Lung (tissue), 12 donors: ENCODE data around the gene SULT1A3. TPM values are rescaled to one million over a fixed set of nuclear protein-coding genes. Genes with fewer than 3 reads are reported as not detected.
A peak's percentile ranks its signal among the peaks of the same experiment; 100 is the strongest.
"Not testable (repeated sequence)": the region's sequence is repeated elsewhere in the genome, so short reads cannot be mapped to it uniquely, and the experiment has no call there.

Experiments used
- ATAC-seq: fragments of 200-7000 bp; cut with Tn5 transposase; one replicate; pipeline ENCODE4 v1.9.1; 2020; ENCODE audit warnings: moderate number of reproducible peaks; ENCODE audit not compliant: insufficient read depth, low FRiP score
- DNase-seq, 3 donors: peaks; one replicate each; pipeline ENCODE4 v3.0.0-alpha.2; 2013 to 2017
- H3K27ac ChIP-seq, 2 donors: one replicate each; pipeline ENCODE4 v1.5.1; 2013; ENCODE audit warnings: mild to moderate bottlenecking in 2 of 2, moderate library complexity in 2 of 2, control low read depth in 1 of 2, inconsistent platforms in 1 of 2, low read depth in 1 of 2, low read length in 1 of 2
- H3K27me3 ChIP-seq, 3 donors: one replicate each; pipeline ENCODE4 v1.5.1; 2013; ENCODE audit warnings: low read length in 2 of 3; ENCODE audit not compliant: control insufficient read depth in 3 of 3, insufficient read depth in 3 of 3
- H3K36me3 ChIP-seq, 4 donors: one replicate each; pipeline ENCODE4 v1.5.1; 2013; ENCODE audit warnings: low read length in 4 of 4, mild to moderate bottlenecking in 1 of 4, moderate library complexity in 1 of 4; ENCODE audit not compliant: control insufficient read depth in 4 of 4, insufficient read depth in 4 of 4
- H3K4me1 ChIP-seq, 5 donors: one replicate each; pipeline ENCODE4 v1.5.1; 2013; ENCODE audit warnings: low read length in 5 of 5, mild to moderate bottlenecking in 2 of 5, moderate library complexity in 1 of 5; ENCODE audit not compliant: control insufficient read depth in 5 of 5, insufficient read depth in 5 of 5
- H3K4me3 ChIP-seq: one replicate; pipeline ENCODE4 v1.5.1; 2013; ENCODE audit warnings: mild to moderate bottlenecking, control low read depth, moderate library complexity
- H3K9ac ChIP-seq, 2 donors: one replicate each; pipeline ENCODE4 v1.5.1; 2013; ENCODE audit warnings: low read length in 2 of 2, control low read depth in 1 of 2; ENCODE audit not compliant: insufficient read depth in 1 of 2
- H3K9me3 ChIP-seq, 4 donors: one replicate each; pipeline ENCODE4 v1.5.1; 2013; ENCODE audit warnings: low read length in 3 of 4, mild to moderate bottlenecking in 1 of 4, moderate library complexity in 1 of 4; ENCODE audit not compliant: control insufficient read depth in 4 of 4, insufficient read depth in 3 of 4
- WGBS, 2 donors: extraction: QIAGEN DNeasy Blood & Tissue Kit; methylation state at CpG; one replicate each; pipeline ENCODE4 v1.1.7; 2013; 5-methylcytosine and 5-hydroxymethylcytosine counted together
- polyA plus RNA-seq, 2 donors: library from polyadenylated mRNA; stranded (reverse); fragments of 200-250 nt; gene quantifications; one replicate each; pipeline ENCODE4 v1.2.1, GENCODE V29; 2013
- total RNA-seq, 2 donors: library from RNA; depleted of rRNA in 1 of 2; stranded (reverse); fragments of >200 nt in 1 of 2; gene quantifications; one replicate each; pipeline ENCODE4 v1.2.1, GENCODE V29; 2014 to 2021
- TF ChIP-seq, protein P1 (sequence below): IDR thresholded peaks from 2 replicates; pipeline ENCODE4 v1.5.1; 2012; ENCODE audit warnings: mild to moderate bottlenecking; ENCODE audit errors: control extremely low read depth, extremely low read depth
- donor health status: control.
- donor health status: control.
- donor health status: Bipolar disorder and iron deficiency.
- donor health status: healthy.
- donor health status: DM: yes; HTN: yes; CAD: no.

Gene SULT1A3
- total and polyA plus RNA-seq, 4 donors, result 8.3 to 32.8 (median 19.4) TPM

DNA sequence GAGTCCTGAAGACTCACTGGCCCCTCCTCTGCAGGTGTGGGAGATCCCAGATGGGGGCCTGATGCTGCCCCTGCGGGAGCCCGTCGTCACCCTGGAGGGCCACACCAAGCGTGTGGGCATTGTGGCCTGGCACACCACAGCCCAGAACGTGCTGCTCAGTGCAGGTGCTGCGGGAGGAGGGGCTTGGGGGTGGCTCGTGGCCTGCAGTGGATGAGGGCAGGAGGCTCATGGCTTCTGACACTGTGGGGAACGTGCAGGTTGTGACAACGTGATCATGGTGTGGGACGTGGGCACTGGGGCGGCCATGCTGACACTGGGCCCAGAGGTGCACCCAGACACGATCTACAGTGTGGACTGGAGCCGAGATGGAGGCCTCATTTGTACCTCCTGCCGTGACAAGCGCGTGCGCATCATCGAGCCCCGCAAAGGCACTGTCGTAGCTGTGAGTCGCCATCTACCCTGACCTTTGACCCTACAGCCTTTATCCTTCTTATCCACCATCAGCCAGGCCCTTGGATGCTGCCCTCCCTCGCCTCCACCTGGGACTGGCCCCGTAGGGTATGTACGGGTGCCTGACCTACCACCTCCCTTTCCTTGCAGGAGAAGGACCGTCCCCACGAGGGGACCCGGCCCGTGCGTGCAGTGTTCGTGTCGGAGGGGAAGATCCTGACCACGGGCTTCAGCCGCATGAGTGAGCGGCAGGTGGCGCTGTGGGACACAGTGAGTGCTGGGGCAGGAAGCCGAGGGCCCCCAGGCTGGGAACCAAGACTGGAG, 12.1 kb upstream of the SULT1A3 start:
- ATAC-seq, result no peak
- H3K36me3 ChIP-seq, result peaks cover 0 to 4% (median 0%) of the 10 kb centered on the region in 4 donors
- no peak overlapping the region for H3K4me3 ChIP-seq
- no peaks in the 10 kb centered on the region for H3K9me3 ChIP-seq
- WGBS, 2 donors, result 45 to 53% methylated on average over 36 of the region's 36 CpGs
- H3K27ac ChIP-seq, result peak overlapping the region in 1 of 2 donors; percentile 61
- H3K27me3 ChIP-seq, result no peaks in the 10 kb centered on the region
- peak in 2 of 3 donors; percentile 18 to 32 for DNase-seq
- no peak overlapping the region for H3K9ac ChIP-seq
- TF ChIP-seq, protein P1, sequence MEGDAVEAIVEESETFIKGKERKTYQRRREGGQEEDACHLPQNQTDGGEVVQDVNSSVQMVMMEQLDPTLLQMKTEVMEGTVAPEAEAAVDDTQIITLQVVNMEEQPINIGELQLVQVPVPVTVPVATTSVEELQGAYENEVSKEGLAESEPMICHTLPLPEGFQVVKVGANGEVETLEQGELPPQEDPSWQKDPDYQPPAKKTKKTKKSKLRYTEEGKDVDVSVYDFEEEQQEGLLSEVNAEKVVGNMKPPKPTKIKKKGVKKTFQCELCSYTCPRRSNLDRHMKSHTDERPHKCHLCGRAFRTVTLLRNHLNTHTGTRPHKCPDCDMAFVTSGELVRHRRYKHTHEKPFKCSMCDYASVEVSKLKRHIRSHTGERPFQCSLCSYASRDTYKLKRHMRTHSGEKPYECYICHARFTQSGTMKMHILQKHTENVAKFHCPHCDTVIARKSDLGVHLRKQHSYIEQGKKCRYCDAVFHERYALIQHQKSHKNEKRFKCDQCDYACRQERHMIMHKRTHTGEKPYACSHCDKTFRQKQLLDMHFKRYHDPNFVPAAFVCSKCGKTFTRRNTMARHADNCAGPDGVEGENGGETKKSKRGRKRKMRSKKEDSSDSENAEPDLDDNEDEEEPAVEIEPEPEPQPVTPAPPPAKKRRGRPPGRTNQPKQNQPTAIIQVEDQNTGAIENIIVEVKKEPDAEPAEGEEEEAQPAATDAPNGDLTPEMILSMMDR, result peak; percentile 44
- H3K4me1 ChIP-seq, result peaks cover 0 to 15% (median 6%) of the 10 kb centered on the region in 5 donors

DNA sequence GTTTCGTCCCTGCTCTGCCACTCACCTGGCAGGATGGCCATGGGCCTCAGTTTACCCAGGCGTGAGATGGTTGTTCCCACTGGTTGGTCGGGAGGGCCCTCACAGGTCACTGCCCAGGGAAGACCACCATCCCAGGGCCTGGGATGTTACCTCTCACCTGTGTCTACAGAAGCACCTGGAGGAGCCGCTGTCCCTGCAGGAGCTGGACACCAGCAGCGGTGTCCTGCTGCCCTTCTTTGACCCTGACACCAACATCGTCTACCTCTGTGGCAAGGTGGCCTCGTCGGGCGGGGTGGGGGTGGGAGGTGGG, 11.5 kb upstream of the SULT1A3 start:
- WGBS, 2 donors, result 78 to 79% methylated on average over 9 of the region's 9 CpGs
- no peaks in the 10 kb centered on the region for H3K27me3 ChIP-seq
- no peak overlapping the region for H3K9ac ChIP-seq
- H3K4me3 ChIP-seq, result no peak overlapping the region
- DNase-seq (no peak), ATAC-seq (no peak)
- no peak overlapping the region for H3K27ac ChIP-seq
- no peaks in the 10 kb centered on the region for H3K9me3 ChIP-seq
- peaks cover 0 to 4% (median 0%) of the 10 kb centered on the region in 4 donors for H3K36me3 ChIP-seq
- H3K4me1 ChIP-seq, result peaks cover 0 to 13% (median 6%) of the 10 kb centered on the region in 5 donors
- TF ChIP-seq, protein P1, result no peak

DNA sequence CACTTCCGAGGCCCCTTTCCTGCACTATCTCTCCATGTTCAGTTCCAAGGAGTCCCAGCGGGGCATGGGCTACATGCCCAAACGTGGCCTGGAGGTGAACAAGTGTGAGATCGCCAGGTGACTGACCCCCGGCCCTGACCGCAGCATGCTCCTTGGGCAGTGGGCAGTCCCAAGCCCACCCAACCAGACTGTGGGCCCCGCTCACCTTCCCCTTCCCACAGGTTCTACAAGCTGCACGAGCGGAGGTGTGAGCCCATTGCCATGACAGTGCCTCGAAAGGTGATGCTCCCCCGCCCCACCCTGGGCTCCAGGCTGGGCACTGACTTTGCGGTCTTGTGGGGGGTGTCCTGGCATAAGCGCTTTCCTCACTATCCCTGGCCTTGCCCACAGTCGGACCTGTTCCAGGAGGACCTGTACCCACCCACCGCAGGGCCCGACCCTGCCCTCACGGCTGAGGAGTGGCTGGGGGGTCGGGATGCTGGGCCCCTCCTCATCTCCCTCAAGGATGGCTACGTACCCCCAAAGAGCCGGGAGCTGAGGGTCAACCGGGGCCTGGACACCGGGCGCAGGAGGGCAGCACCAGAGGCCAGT, 11.0 kb upstream of the SULT1A3 start:
- Histone ChIP-seq H3K27ac (no peak overlapping the region), H3K4me3 (no peak overlapping the region), H3K9me3 (no peaks in the 10 kb centered on the region), H3K36me3 (peaks cover 0 to 4% (median 0%) of the 10 kb centered on the region in 4 donors), H3K4me1 (peaks cover 0 to 10% (median 5%) of the 10 kb centered on the region in 5 donors), H3K27me3 (no peaks in the 10 kb centered on the region), H3K9ac (no peak overlapping the region)
- ATAC-seq, result no peak
- no peak for DNase-seq
- 92 to 95% methylated on average over 22 to 23 of the region's 23 CpGs for WGBS, 2 donors
- TF ChIP-seq, protein P1, result no peak

DNA sequence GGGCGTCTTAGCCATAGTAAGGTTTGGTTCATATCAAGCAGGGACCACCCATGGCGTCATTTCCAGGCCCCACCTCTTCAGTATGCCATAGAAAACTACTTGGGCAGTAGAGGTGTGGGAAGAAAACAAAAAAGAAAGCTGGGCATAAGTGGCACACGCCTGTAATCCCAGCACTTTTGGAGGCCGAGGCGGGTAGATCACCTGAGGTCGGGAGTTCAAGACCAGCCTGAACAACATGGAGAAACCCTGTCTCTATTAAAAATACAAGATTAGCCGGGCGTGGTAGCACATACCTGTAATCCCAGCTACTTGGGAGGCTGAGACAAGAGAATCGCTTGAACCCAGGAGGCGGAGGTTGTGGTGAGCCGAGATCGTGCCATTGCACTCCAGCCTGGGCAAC, 7.9 kb upstream of the SULT1A3 start:
- not testable (repeated sequence) for H3K4me3 ChIP-seq, ATAC-seq, H3K27me3 ChIP-seq, H3K9ac ChIP-seq, H3K4me1 ChIP-seq, DNase-seq, H3K9me3 ChIP-seq, H3K36me3 ChIP-seq, H3K27ac ChIP-seq
- WGBS, 2 donors, result 94 to 97% methylated on average over 3 to 4 of the region's 12 CpGs

DNA sequence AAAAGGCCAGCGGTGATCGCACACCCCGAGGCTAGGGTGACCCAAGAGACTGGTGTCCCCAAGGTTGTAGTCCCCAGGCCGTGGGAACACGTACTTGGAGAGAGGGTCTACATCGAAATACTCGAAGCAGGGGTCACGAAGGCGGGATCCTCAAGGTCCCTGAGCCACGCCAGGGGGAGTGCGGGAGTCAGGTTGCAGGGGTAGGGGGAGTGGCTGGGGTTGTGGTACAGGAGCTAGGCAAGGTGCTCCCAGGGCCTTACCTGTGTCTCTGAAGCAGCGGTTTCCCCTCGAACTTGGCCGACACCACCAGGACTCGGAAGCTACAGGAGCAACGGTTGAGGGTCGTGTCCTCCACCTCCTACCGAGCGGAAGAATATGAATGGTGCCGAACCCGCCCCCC, 6.0 kb upstream of the SULT1A3 start:
- H3K4me3 ChIP-seq, DNase-seq, H3K9me3 ChIP-seq, H3K36me3 ChIP-seq, H3K27ac ChIP-seq, H3K9ac ChIP-seq, H3K27me3 ChIP-seq, H3K4me1 ChIP-seq: not testable (repeated sequence)
- WGBS, 2 donors, result no CpG with 5 or more reads among the region's 21 CpGs
- ATAC-seq, result peak; percentile 9

DNA sequence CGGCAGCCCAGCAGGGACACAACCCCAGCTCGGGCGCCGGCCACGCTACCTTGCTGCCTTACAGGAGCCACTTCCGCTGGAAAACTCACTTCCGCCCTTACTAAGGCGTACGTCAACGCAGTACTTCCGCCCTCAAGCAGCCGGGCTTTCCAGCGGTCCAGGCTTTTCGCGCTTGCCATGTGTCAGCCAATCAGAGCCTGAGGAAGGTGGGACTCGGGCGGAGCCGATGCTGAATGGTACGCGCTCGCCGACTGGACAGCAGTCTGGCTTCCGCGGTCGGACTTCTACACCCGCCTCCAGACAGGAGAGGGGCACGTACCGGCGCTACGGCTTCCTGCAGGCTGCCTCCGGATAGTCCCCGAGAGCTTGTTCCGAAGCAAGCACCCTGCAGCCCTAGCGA, 5.4 kb upstream of the SULT1A3 start, which contains the start of the genes BOLA2B and SLX1A:
Gene BOLA2B (minus strand): TSS at position 52 of the 400 bp plus-strand sequence. CDS start 71 bp downstream, outside the sequence.
Gene SLX1A (plus strand): TSS at position 261 of the 400 bp plus-strand sequence. CDS start 210 bp downstream, outside the sequence.
- not testable (repeated sequence) for H3K36me3 ChIP-seq, H3K4me1 ChIP-seq, H3K9me3 ChIP-seq, H3K9ac ChIP-seq, DNase-seq, H3K4me3 ChIP-seq, H3K27me3 ChIP-seq
- no CpG with 5 or more reads among the region's 34 CpGs for WGBS, 2 donors
- peak within 1 kb of the TSS in 1 of 2 donors; percentile 29 for H3K27ac ChIP-seq
- ATAC-seq, result peak; percentile 96
